SK-N-SH (cell line): ENCODE measurements around the gene MAPT. TPM values are rescaled to one million over a fixed set of nuclear protein-coding genes. Genes with fewer than 3 reads are reported as not detected.

Source experiments
- CTCF ChIA-PET: fragments of 300-600, 350-600 bp; formaldehyde crosslinking; extraction: SDS; loops from one replicate; lab custom pipeline; 2021; lab: Yijun Ruan, JAX
- POLR2A ChIA-PET: fragments of 350-600 bp; sonication (Branson Sonifier 250); formaldehyde crosslinking; extraction: SDS; loops from one replicate; lab custom pipeline; 2020; ENCODE audit warnings: antibody characterized with exemption, inconsistent platforms; lab: Yijun Ruan, JAX
- DNase-seq: peaks from one replicate; pipeline ENCODE4 v3.0.0; 2012
- H2AFZ ChIP-seq: fragments of 200-600 bp; sonication (generic); 2 replicates; pipeline ENCODE4 v1.8.1; 2016; ENCODE audit warnings: antibody characterized with exemption, mild to moderate bottlenecking, low read depth
- H3F3A ChIP-seq: fragments of 200-600 bp; sonication (generic); replicated peaks from 2 replicates; pipeline ENCODE3; 2016; ENCODE audit warnings: antibody characterized with exemption, mild to moderate bottlenecking; ENCODE audit not compliant: insufficient read depth
- H3K27ac ChIP-seq, 2 experiments: fragments of 200-500 bp in 1 of 2; fragments of 200-600 bp in 1 of 2; sonication (Bioruptor generic) in 1 of 2; sonication (generic), shearing (Covaris generic) in 1 of 2; 2 replicates each; pipeline versions ENCODE4 v1.5.1 to v1.6.1; 2014 to 2016; ENCODE audit warnings: low read depth in 2 of 2, inconsistent platforms in 1 of 2, low read length in 1 of 2, mild to moderate bottlenecking in 1 of 2, mixed read lengths in 1 of 2
- H3K27me3 ChIP-seq: fragments of 200-600 bp; sonication (generic), shearing (Covaris generic); 2 replicates; pipeline ENCODE4 v1.6.1; 2016; ENCODE audit warnings: mixed run types; ENCODE audit not compliant: insufficient read depth
- H3K36me3 ChIP-seq, 2 experiments: fragments of 200-500 bp in 1 of 2; fragments of 200-600 bp in 1 of 2; sonication (Bioruptor generic) in 1 of 2; sonication (generic) in 1 of 2; replicated peaks in 1 of 2; 2 replicates each; pipeline versions ENCODE3 to v1.5.1; 2014 to 2016; ENCODE audit warnings: low read length in 1 of 2, mild to moderate bottlenecking in 1 of 2; ENCODE audit not compliant: insufficient read depth in 2 of 2, control insufficient read depth in 1 of 2
- H3K4me1 ChIP-seq, 2 experiments: fragments of 200-500 bp in 1 of 2; fragments of 200-600 bp in 1 of 2; sonication (Bioruptor generic) in 1 of 2; sonication (generic), shearing (Covaris generic) in 1 of 2; 2 replicates each; pipeline versions ENCODE4 v1.5.1 to v1.6.1; 2014 to 2016; ENCODE audit warnings: low read depth in 1 of 2, low read length in 1 of 2, mixed run types in 1 of 2; ENCODE audit not compliant: insufficient read depth in 2 of 2, control insufficient read depth in 1 of 2
- H3K4me2 ChIP-seq: fragments of 200-600 bp; sonication (generic), shearing (Covaris generic); 2 replicates; pipeline ENCODE4 v1.6.1; 2017; ENCODE audit warnings: mixed run types
- H3K4me3 ChIP-seq, 2 experiments: fragments of 200-500 bp in 1 of 2; fragments of 200-600 bp in 1 of 2; sonication (Bioruptor generic) in 1 of 2; sonication (generic), shearing (Covaris generic) in 1 of 2; 2 replicates each; pipeline versions ENCODE4 v1.5.1 to v1.8.1; 2014 to 2016; ENCODE audit warnings: low read depth in 2 of 2, inconsistent platforms in 1 of 2, low read length in 1 of 2, mild to moderate bottlenecking in 1 of 2, mixed read lengths in 1 of 2, moderate library complexity in 1 of 2
- H3K79me2 ChIP-seq: fragments of 200-600 bp; sonication (generic); 2 replicates; pipeline ENCODE4 v1.8.1; 2017; ENCODE audit warnings: mild to moderate bottlenecking; ENCODE audit not compliant: insufficient read depth
- H3K9ac ChIP-seq: fragments of 200-600 bp; sonication (generic); 2 replicates; pipeline ENCODE4 v1.6.1; 2017; ENCODE audit warnings: mixed run types
- H3K9me2 ChIP-seq: fragments of 200-600 bp; sonication (generic); 2 replicates; pipeline ENCODE4 v1.6.1; 2017; ENCODE audit warnings: mixed run types
- H3K9me3 ChIP-seq: fragments of 200-600 bp; sonication (generic); 2 replicates; pipeline ENCODE4 v1.6.1; 2017; ENCODE audit warnings: mixed run types, mild to moderate bottlenecking, moderate library complexity
- H4K20me1 ChIP-seq: fragments of 200-600 bp; sonication (generic); 2 replicates; pipeline ENCODE4 v1.6.1; 2017; ENCODE audit warnings: mild to moderate bottlenecking, mixed run types; ENCODE audit not compliant: insufficient read depth
- CHD2 ChIP-seq: fragments of 150-350 bp; IDR thresholded peaks from 2 replicates; pipeline ENCODE4 v1.6.1; 2018; ENCODE audit warnings: low read length; ENCODE audit not compliant: partially characterized antibody
- CTCF ChIP-seq: fragments of 200-600 bp; sonication (generic); IDR thresholded peaks from 2 replicates; pipeline ENCODE4 v1.6.1; 2017; ENCODE audit warnings: antibody characterized with exemption, mild to moderate bottlenecking, moderate library complexity
- ELF1 ChIP-seq: IDR thresholded peaks from 2 replicates; pipeline ENCODE4 v1.4.0; 2012
- EP300 ChIP-seq, 2 experiments: IDR thresholded peaks; 2 replicates each; pipeline versions ENCODE4 v1.4.0 to v1.6.1; 2012; ENCODE audit warnings: borderline replicate concordance in 1 of 2, low read depth in 1 of 2, low read length in 1 of 2
- FOSL2 ChIP-seq: IDR thresholded peaks from 2 replicates; pipeline ENCODE4 v1.4.0; 2012; ENCODE audit warnings: low read depth, mild to moderate bottlenecking, moderate library complexity, borderline replicate concordance
- FOXJ3 ChIP-seq: sonication (generic); formaldehyde crosslinking; IDR thresholded peaks from 2 replicates; pipeline ENCODE4 v1.5.1; 2020; ENCODE audit warnings: mild to moderate bottlenecking, missing genetic modification reagents
- FOXM1 ChIP-seq: IDR thresholded peaks from 2 replicates; pipeline ENCODE4 v1.4.0; 2012; ENCODE audit warnings: low read depth, mild to moderate bottlenecking
- GABPA ChIP-seq: IDR thresholded peaks from 2 replicates; pipeline ENCODE4 v1.4.0; 2012; ENCODE audit warnings: low read depth, mild to moderate bottlenecking
- GATA2 ChIP-seq: sonication (generic); formaldehyde crosslinking; IDR thresholded peaks from 2 replicates; pipeline ENCODE4 v1.5.0; 2020; ENCODE audit warnings: mild to moderate bottlenecking, missing genetic modification reagents
- IRF3 ChIP-seq: fragments of 150-350 bp; IDR thresholded peaks from 2 replicates; pipeline ENCODE4 v1.6.1; 2016; ENCODE audit warnings: mild to moderate bottlenecking, low read depth, low read length
- JUND ChIP-seq: IDR thresholded peaks from 2 replicates; pipeline ENCODE4 v1.4.0; 2012
- MAX ChIP-seq: IDR thresholded peaks from 2 replicates; pipeline ENCODE4 v1.4.0; 2012; ENCODE audit warnings: low read depth
- MEF2A ChIP-seq: IDR thresholded peaks from 2 replicates; pipeline ENCODE4 v1.4.0; 2012; ENCODE audit warnings: low read depth, borderline replicate concordance
- MXI1 ChIP-seq: IDR thresholded peaks from 2 replicates; pipeline ENCODE4 v1.6.1; 2012; ENCODE audit warnings: mild to moderate bottlenecking, low read depth, low read length, improper control_type of control experiment
- RAD21 ChIP-seq: IDR thresholded peaks from 2 replicates; pipeline ENCODE4 v1.6.1; 2012; ENCODE audit warnings: mild to moderate bottlenecking, low read length
- RFX5 ChIP-seq: IDR thresholded peaks from 2 replicates; pipeline ENCODE4 v1.6.1; 2012; ENCODE audit warnings: mild to moderate bottlenecking, improper control_type of control experiment, low read length
- SIN3A ChIP-seq: IDR thresholded peaks from 2 replicates; pipeline ENCODE4 v1.6.1; 2012; ENCODE audit warnings: low read depth, mild to moderate bottlenecking, low read length, moderate library complexity, borderline replicate concordance
- TAF1 ChIP-seq: IDR thresholded peaks from 2 replicates; pipeline ENCODE4 v1.6.1; 2012; ENCODE audit warnings: low read depth, mild to moderate bottlenecking, low read length, moderate library complexity, borderline replicate concordance
- YY1 ChIP-seq: IDR thresholded peaks from 2 replicates; pipeline ENCODE4 v1.4.0; 2012; ENCODE audit warnings: low read depth, mild to moderate bottlenecking
- ZBTB33 ChIP-seq: IDR thresholded peaks from 2 replicates; pipeline ENCODE4 v1.4.0; 2012; ENCODE audit warnings: low read depth, borderline replicate concordance
- WGBS: methylation state at CpG from one replicate; pipeline ENCODE4 v1.1.6; 2017; ENCODE audit warnings: low lambda C conversion rate; 5-methylcytosine and 5-hydroxymethylcytosine counted together
- polyA plus RNA-seq, 3 experiments: library from polyadenylated mRNA; depleted of rRNA; stranded (reverse); fragments of >200 nt; gene quantifications; 2 replicates each; pipeline ENCODE4 v1.2.3, GENCODE V29; 2012

Gene MAPT
- polyA plus RNA-seq, 1 of the 3 experiments (the other 2 are of a cell fraction), result 0.74 TPM

- CTCF ChIA-PET, result interaction anchor here (0.9 to 4.4 kb wide), 3 partner anchors 10 to 29 kb away, joined by 3 to 27 read pairs (median 3); partner anchors contain the start of gene STH
- Histone ChIP-seq H3K27ac (no peak overlapping the region), H3K27me3 (peaks cover 7% of the 10 kb centered on the region; the same call in 1 of the 2 replicates), H2AFZ (no peak overlapping the region), H3K9me3 (no peaks in the 10 kb centered on the region), H3K4me1 (no peaks in the 10 kb centered on the region; a peak in 1 of 4 replicates), H3K9ac (no peak overlapping the region), H3K4me2 (no peak overlapping the region), H4K20me1 (no peaks in the 10 kb centered on the region), H3K4me3 (no peak overlapping the region), H3K79me2 (no peaks in the 10 kb centered on the region), H3F3A (no peaks in the 10 kb centered on the region), H3K36me3 (no peaks in the 10 kb centered on the region), H3K9me2 (no peaks in the 10 kb centered on the region)
- POLR2A ChIA-PET, result interaction anchor here (0.6 kb wide), 1 partner anchor 21 kb away, joined by 3 read pairs; no protein-coding TSS in a partner anchor
- no peak for TF ChIP-seq RFX5
- no peak for DNase-seq
- 49% methylated on average over 5 of the region's 5 CpGs for WGBS
These were observed 90.0 kb downstream of the MAPT start for GRCh38 chr17:45984368-45984767.

- H3K9me3 ChIP-seq, result no peaks in the 10 kb centered on the region
- no peaks in the 10 kb centered on the region for H3K79me2 ChIP-seq
- DNase-seq, result no peak
- H3K9ac ChIP-seq, result no peak overlapping the region
- peaks cover 7% of the 10 kb centered on the region; the same call in 1 of the 2 replicates for H3K27me3 ChIP-seq
- TF ChIP-seq CHD2 (no peak), FOXM1 (no peak), FOXJ3 (no peak), ZBTB33 (no peak), EP300 (IDR thresholded peaks at IDR 0.05; ENCODE audit: borderline replicate concordance in 1 of 2, low read depth in 1 of 2, low read length in 1 of 2) (no peak), IRF3 (no peak), RAD21 (no peak), TAF1 (no peak), CTCF (no peak), SIN3A (no peak), MXI1 (no peak), FOSL2 (no peak), YY1 (no peak), JUND (no peak), GABPA (no peak), MAX (no peak), ELF1 (no peak), MEF2A (no peak), GATA2 (CRISPR knock-in tag) (no peak)
- no peaks in the 10 kb centered on the region for H3F3A ChIP-seq
- ChIA-PET CTCF (interaction anchor here (4.4 kb wide), 1 partner anchor 16 kb away, joined by 27 read pairs; the partner anchor contains the start of gene STH), POLR2A (no interaction called here)
- no peak overlapping the region for H3K27ac ChIP-seq
- H2AFZ ChIP-seq, result no peak overlapping the region
- H3K4me1 ChIP-seq, result no peaks in the 10 kb centered on the region; a peak in 1 of 4 replicates
- 61% methylated on average over 4 of the region's 4 CpGs for WGBS
- H3K4me3 ChIP-seq, result no peak overlapping the region
- H4K20me1 ChIP-seq, result no peaks in the 10 kb centered on the region
- H3K36me3 ChIP-seq, result no peaks in the 10 kb centered on the region
- H3K9me2 ChIP-seq, result no peaks in the 10 kb centered on the region
- H3K4me2 ChIP-seq, result no peak overlapping the region
These were observed 91.1 kb downstream of the MAPT start for GRCh38 chr17:45985447-45985846.
